H1 (cell line): Measurements from ENCODE around the gene ZNF70. TPM values are rescaled to one million over a fixed set of nuclear protein-coding genes. Genes with fewer than 3 reads are reported as not detected.

Source experiments
- BCL11A ChIP-seq, 2 experiments: IDR thresholded peaks; one replicate each; pipeline ENCODE4 v1.6.1; 2011; ENCODE audit warnings: low read depth in 2 of 2, low read length in 2 of 2, mild to moderate bottlenecking in 2 of 2
- BRCA1 ChIP-seq: IDR thresholded peaks from 2 replicates; pipeline ENCODE4 v1.6.1; 2012; ENCODE audit warnings: low read depth, low read length, improper control_type of control experiment
- EZH2 ChIP-seq: fragments of 200-600 bp; sonication (generic); IDR thresholded peaks from 2 replicates; pipeline ENCODE4 v1.7.1; 2012; ENCODE audit warnings: low read depth, mild to moderate bottlenecking, moderate library complexity, low read length, inconsistent platforms; ENCODE audit not compliant: severe bottlenecking
- GABPA ChIP-seq: IDR thresholded peaks from 2 replicates; pipeline ENCODE4 v1.6.1; 2011; ENCODE audit warnings: mild to moderate bottlenecking, low read length, moderate library complexity, borderline replicate concordance; ENCODE audit not compliant: insufficient read depth
- NANOG ChIP-seq: IDR thresholded peaks from 2 replicates; pipeline ENCODE4 v1.6.1; 2011; ENCODE audit warnings: low read length, low read depth, mild to moderate bottlenecking, inconsistent platforms; ENCODE audit not compliant: insufficient read depth, poor library complexity, severe bottlenecking
- RAD21 ChIP-seq, 2 experiments: IDR thresholded peaks in 1 of 2; conservative IDR thresholded peaks in 1 of 2; 2 replicates each; pipeline ENCODE4 v1.6.1; 2011; ENCODE audit warnings: low read depth in 2 of 2, low read length in 2 of 2, improper control_type of control experiment in 1 of 2, inconsistent platforms in 1 of 2, mild to moderate bottlenecking in 1 of 2, moderate library complexity in 1 of 2
- polyA plus RNA-seq, 7 experiments: library from polyadenylated mRNA; depleted of rRNA in 3 of 7; stranded (reverse) in 5 of 7; unstranded in 2 of 7; fragments of >200 nt in 5 of 7; fragments of 200-250 nt in 2 of 7; gene quantifications; 1 replicate in 5 of 7; 2 replicates in 1 of 7; 4 replicates in 1 of 7; pipeline versions ENCODE4 v1.2.1 to v1.2.3, GENCODE V29; 2011 to 2013; ENCODE audit warnings: missing spikeins in 2 of 7, mixed read lengths in 2 of 7
- total RNA-seq: library from RNA; stranded (reverse); fragmentation: NEBNext Ultra II Directional; extraction: Animal tissue kit (Norgen Biotek cat#: 25700); gene quantifications from 2 replicates; pipeline ENCODE4 v1.2.1, GENCODE V29; 2021

Gene ZNF70
- total and polyA plus RNA-seq, 2 of the 8 experiments (the other 6 are each of a cell fraction or from before 2014, with no cell fraction given), result 1.1 to 2.6 TPM

GRCh38 chr22:23708270-23708669 lies 42.6 kb downstream of the ZNF70 start (continued):
- TF ChIP-seq GABPA (no peak), NANOG (no peak), RAD21 (IDR thresholded peaks at IDR 0.05 in 1 of 2, conservative IDR thresholded peaks at IDR 0.05 in 1 of 2; ENCODE audit: low read depth in 2 of 2, low read length in 2 of 2) (no peak), BRCA1 (no peak), BCL11A (IDR thresholded peaks at IDR 0.05; ENCODE audit: low read depth in 2 of 2, low read length in 2 of 2) (no peak), EZH2 (no peak)
- TF ChIP-seq, all 59 proteins: peak for 0
